Measurements from ENCODE around the gene SCGB1D2. TPM values are rescaled to one million over a fixed set of nuclear protein-coding genes. Genes with fewer than 3 reads are reported as not detected.

SCGB1D2 gene
- polyA plus RNA-seq, 1 donor (not counting 4 experiments of a cell fraction or from before 2014, with no cell fraction given): not detected

DNA sequence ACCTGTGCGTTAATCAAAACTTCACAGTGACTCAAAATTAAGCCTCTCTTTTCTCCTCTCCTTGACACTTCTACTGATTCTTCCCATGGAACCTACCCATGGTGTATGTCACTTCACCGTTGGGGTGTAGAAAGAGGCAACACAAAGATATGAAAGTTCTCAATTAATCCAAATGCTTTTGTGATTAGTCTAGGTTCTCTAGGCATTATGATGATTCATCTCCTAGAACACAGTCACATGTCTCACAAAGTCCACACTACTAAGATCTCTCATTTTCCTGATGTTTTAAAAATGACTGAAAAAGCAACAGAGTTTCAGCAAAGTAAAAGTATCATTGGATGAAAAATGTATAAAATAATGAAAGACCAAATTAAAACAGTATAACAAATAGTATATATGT lies 14.2 kb downstream of the SCGB1D2 start:
- H2AFZ ChIP-seq (ENCODE audit: control insufficient read depth, low read length): no peak overlapping the region
- TF ChIP-seq EZH2 (IDR thresholded peaks at IDR 0.05; ENCODE audit: low read length) (no peak), CTCF (optimal IDR thresholded peaks at IDR 0.05 in 1 of 3, IDR thresholded peaks at IDR 0.05 in 1 of 3, conservative IDR thresholded peaks at IDR 0.05 in 1 of 3; ENCODE audit: extremely low read depth in 1 of 3, insufficient read depth in 2 of 3, low read length in 3 of 3) (no peak)
- H3K4me3 ChIP-seq (ENCODE audit: control insufficient read depth in 2 of 3, extremely low read depth in 1 of 3, insufficient read depth in 2 of 3, low read depth in 1 of 3, low read length in 3 of 3): no peak overlapping the region
- H3K79me2 ChIP-seq (ENCODE audit: control insufficient read depth, insufficient read depth, low read length): no peaks in the 10 kb centered on the region
- H3K9me3 ChIP-seq (ENCODE audit: control insufficient read depth, low read depth, low read length): peaks cover 2% of the 10 kb centered on the region
- dilution Hi-C loops (cut with MboI; ENCODE audit: extremely low pct_ligation_motif_present, low sequenced_read_pairs): no loop called here
- H3K4me2 ChIP-seq (ENCODE audit: control insufficient read depth, extremely low read depth, insufficient read depth, low read depth, low read length): no peak overlapping the region
- no peak overlapping the region for H3K27ac ChIP-seq (ENCODE audit: control insufficient read depth, insufficient read depth, low read length)
- no peaks in the 10 kb centered on the region for H3K36me3 ChIP-seq (ENCODE audit: control insufficient read depth in 2 of 2, extremely low read depth in 1 of 2, insufficient read depth in 2 of 2, low read length in 2 of 2)
- H3K4me1 ChIP-seq (ENCODE audit: control insufficient read depth, extremely low read depth, insufficient read depth, low read length): no peaks in the 10 kb centered on the region
- no peak for FAIRE-seq
- H3K9me1 ChIP-seq (ENCODE audit: control insufficient read depth, extremely low read depth, insufficient read depth, low read length): no peaks in the 10 kb centered on the region
- H3K9ac ChIP-seq (ENCODE audit: control insufficient read depth, extremely low read depth, insufficient read depth, low read length): no peak overlapping the region
- H4K20me1 ChIP-seq (ENCODE audit: control insufficient read depth, extremely low read depth, insufficient read depth, low read length): no peaks in the 10 kb centered on the region
- no peak for DNase-seq (ENCODE audit: low read depth, low spot score)
- no peaks in the 10 kb centered on the region for H3K27me3 ChIP-seq (ENCODE audit: control insufficient read depth, extremely low read depth, insufficient read depth, low read length)

GRCh38 chr11:62260261-62260953 lies 18.4 kb downstream of the SCGB1D2 start:
- no peak for FAIRE-seq
- dilution Hi-C loops (cut with MboI; ENCODE audit: extremely low pct_ligation_motif_present, low sequenced_read_pairs): no loop called here
- H3K27ac ChIP-seq (ENCODE audit: control insufficient read depth, insufficient read depth, low read length): no peak overlapping the region

More at GRCh38 chr11:62260261-62260953, 18.4 kb downstream of the SCGB1D2 start:
- H3K36me3 ChIP-seq (ENCODE audit: control insufficient read depth in 2 of 2, extremely low read depth in 1 of 2, insufficient read depth in 2 of 2, low read length in 2 of 2): no peaks in the 10 kb centered on the region
- no peaks in the 10 kb centered on the region for H3K9me3 ChIP-seq (ENCODE audit: control insufficient read depth, low read depth, low read length)
- H3K4me1 ChIP-seq (ENCODE audit: control insufficient read depth, extremely low read depth, insufficient read depth, low read length): no peaks in the 10 kb centered on the region
- no peak for DNase-seq (ENCODE audit: low read depth, low spot score)
- H3K9ac ChIP-seq (ENCODE audit: control insufficient read depth, extremely low read depth, insufficient read depth, low read length): no peak overlapping the region
- no peaks in the 10 kb centered on the region for H3K79me2 ChIP-seq (ENCODE audit: control insufficient read depth, insufficient read depth, low read length)
- no peaks in the 10 kb centered on the region for H3K9me1 ChIP-seq (ENCODE audit: control insufficient read depth, extremely low read depth, insufficient read depth, low read length)
- H4K20me1 ChIP-seq (ENCODE audit: control insufficient read depth, extremely low read depth, insufficient read depth, low read length): no peaks in the 10 kb centered on the region
- TF ChIP-seq EZH2 (IDR thresholded peaks at IDR 0.05; ENCODE audit: low read length) (no peak), CTCF (optimal IDR thresholded peaks at IDR 0.05 in 1 of 3, IDR thresholded peaks at IDR 0.05 in 1 of 3, conservative IDR thresholded peaks at IDR 0.05 in 1 of 3; ENCODE audit: extremely low read depth in 1 of 3, insufficient read depth in 2 of 3, low read length in 3 of 3) (no peak)
- no peaks in the 10 kb centered on the region for H3K27me3 ChIP-seq (ENCODE audit: control insufficient read depth, extremely low read depth, insufficient read depth, low read length)
- H3K4me3 ChIP-seq (ENCODE audit: control insufficient read depth in 2 of 3, extremely low read depth in 1 of 3, insufficient read depth in 2 of 3, low read depth in 1 of 3, low read length in 3 of 3): no peak overlapping the region
- H2AFZ ChIP-seq (ENCODE audit: control insufficient read depth, low read length): no peak overlapping the region
- no peak overlapping the region for H3K4me2 ChIP-seq (ENCODE audit: control insufficient read depth, extremely low read depth, insufficient read depth, low read depth, low read length)

All from keratinocyte (primary cell).